Mesendoderm (in vitro differentiated cells): ENCODE data around the gene NPFFR2.

ENCODE experiments used
- DNase-seq: peaks from one replicate; pipeline ENCODE4 v3.0.0; 2013
- H2AK5ac ChIP-seq: 2 replicates; pipeline ENCODE4 v1.6.1; 2013; ENCODE audit warnings: low read length, inconsistent platforms
- H2BK120ac ChIP-seq: 2 replicates; pipeline ENCODE4 v1.6.1; 2013; ENCODE audit warnings: low read depth, mild to moderate bottlenecking, low read length, moderate library complexity, mixed read lengths
- H2BK15ac ChIP-seq: replicated peaks from 2 replicates; pipeline ENCODE4 v1.6.1; 2013; ENCODE audit warnings: low read depth, mild to moderate bottlenecking, moderate library complexity
- H2BK5ac ChIP-seq: 2 replicates; pipeline ENCODE4 v1.6.1; 2013; ENCODE audit warnings: low read length, inconsistent platforms
- H3K18ac ChIP-seq: 2 replicates; pipeline ENCODE4 v1.6.1; 2013; ENCODE audit warnings: mild to moderate bottlenecking, low read length, mixed read lengths
- H3K23ac ChIP-seq: one replicate; pipeline ENCODE4 v1.6.1; 2013; ENCODE audit warnings: low read length
- H3K27ac ChIP-seq: 2 replicates; pipeline ENCODE4 v1.5.1; 2013; ENCODE audit warnings: low read depth, mild to moderate bottlenecking, inconsistent platforms, low read length, moderate library complexity
- H3K27me3 ChIP-seq: 2 replicates; pipeline ENCODE4 v1.6.1; 2013; ENCODE audit warnings: low read length, control low read depth, mild to moderate bottlenecking, inconsistent platforms; ENCODE audit not compliant: insufficient read depth, poor library complexity
- H3K36me3 ChIP-seq: 2 replicates; pipeline ENCODE4 v1.6.1; 2013; ENCODE audit warnings: low read length, inconsistent platforms; ENCODE audit not compliant: control insufficient read depth, insufficient read depth
- H3K4ac ChIP-seq: one replicate; pipeline ENCODE4 v1.6.1; 2013; ENCODE audit warnings: low read depth, mild to moderate bottlenecking, low read length, moderate library complexity
- H3K4me1 ChIP-seq: 2 replicates; pipeline ENCODE4 v1.6.1; 2013; ENCODE audit warnings: low read depth, low read length, inconsistent platforms; ENCODE audit not compliant: control insufficient read depth
- H3K4me2 ChIP-seq: 2 replicates; pipeline ENCODE4 v1.6.1; 2013; ENCODE audit warnings: low read length
- H3K4me3 ChIP-seq: 2 replicates; pipeline ENCODE4 v1.5.1; 2013; ENCODE audit warnings: mild to moderate bottlenecking, low read length
- H3K56ac ChIP-seq: one replicate; pipeline ENCODE4 v1.6.1; 2013; ENCODE audit warnings: low read length
- H3K79me1 ChIP-seq: 2 replicates; pipeline ENCODE4 v1.6.1; 2013; ENCODE audit warnings: low read length, inconsistent platforms
- H3K79me2 ChIP-seq: 2 replicates; pipeline ENCODE4 v1.6.1; 2013; ENCODE audit warnings: mild to moderate bottlenecking, low read length; ENCODE audit not compliant: control insufficient read depth, insufficient read depth
- H3K9ac ChIP-seq: 2 replicates; pipeline ENCODE4 v1.6.1; 2013; ENCODE audit warnings: low read length, inconsistent platforms
- H4K5ac ChIP-seq: one replicate; pipeline ENCODE4 v1.6.1; 2013; ENCODE audit warnings: low read length
- H4K8ac ChIP-seq: one replicate; pipeline ENCODE4 v1.6.1; 2013; ENCODE audit warnings: low read depth, mild to moderate bottlenecking, control low read depth, low read length, moderate library complexity
- WGBS: extraction: QIAGEN DNeasy Blood & Tissue Kit; methylation state at CpG from one replicate; pipeline ENCODE4 v1.1.7; 2013; ENCODE audit warnings: low lambda C conversion rate, missing lambda C conversion rate; ENCODE audit not compliant: insufficient coverage; ENCODE audit errors: extremely low coverage; 5-methylcytosine and 5-hydroxymethylcytosine counted together

Gene NPFFR2

GRCh38 chr4:72179342-72179741, 147.5 kb downstream of the NPFFR2 start:
- Histone ChIP-seq H3K9ac (no peak overlapping the region), H3K23ac (no peak overlapping the region), H3K56ac (no peak overlapping the region), H4K8ac (no peak overlapping the region), H3K27ac (no peak overlapping the region), H4K5ac (no peak overlapping the region), H3K4me1 (no peaks in the 10 kb centered on the region), H3K27me3 (no peaks in the 10 kb centered on the region), H2AK5ac (no peak overlapping the region), H2BK120ac (no peak overlapping the region), H2BK5ac (no peak overlapping the region), H3K18ac (no peak overlapping the region), H3K4me2 (no peak overlapping the region), H3K36me3 (no peaks in the 10 kb centered on the region), H3K79me1 (no peaks in the 10 kb centered on the region), H3K79me2 (no peaks in the 10 kb centered on the region), H2BK15ac (no peak overlapping the region), H3K4me3 (no peak overlapping the region), H3K4ac (no peak overlapping the region)
- WGBS, result no CpG with 5 or more reads among the region's 1 CpG
- no peak for DNase-seq

GRCh38 chr4:72186714-72187113, 154.9 kb downstream of the NPFFR2 start:
- no peak overlapping the region for H2BK5ac ChIP-seq
- H3K36me3 ChIP-seq, result no peaks in the 10 kb centered on the region
- no peak for DNase-seq
- no peak overlapping the region for H3K27ac ChIP-seq
- H3K4me3 ChIP-seq, result no peak overlapping the region
- H3K4ac ChIP-seq, result no peak overlapping the region
- no peaks in the 10 kb centered on the region for H3K79me2 ChIP-seq
- no peak overlapping the region for H3K56ac ChIP-seq
- H3K4me1 ChIP-seq, result no peaks in the 10 kb centered on the region
- H2BK15ac ChIP-seq, result no peak overlapping the region
- no peak overlapping the region for H2BK120ac ChIP-seq
- H2AK5ac ChIP-seq, result no peak overlapping the region
- H3K4me2 ChIP-seq, result no peak overlapping the region
- H3K23ac ChIP-seq, result no peak overlapping the region
- no peaks in the 10 kb centered on the region for H3K79me1 ChIP-seq
- no peak overlapping the region for H3K9ac ChIP-seq
- H4K8ac ChIP-seq, result no peak overlapping the region
- H3K27me3 ChIP-seq, result no peaks in the 10 kb centered on the region
- no peak overlapping the region for H4K5ac ChIP-seq
- no peak overlapping the region for H3K18ac ChIP-seq
- no CpG with 5 or more reads among the region's 1 CpG for WGBS

DNA sequence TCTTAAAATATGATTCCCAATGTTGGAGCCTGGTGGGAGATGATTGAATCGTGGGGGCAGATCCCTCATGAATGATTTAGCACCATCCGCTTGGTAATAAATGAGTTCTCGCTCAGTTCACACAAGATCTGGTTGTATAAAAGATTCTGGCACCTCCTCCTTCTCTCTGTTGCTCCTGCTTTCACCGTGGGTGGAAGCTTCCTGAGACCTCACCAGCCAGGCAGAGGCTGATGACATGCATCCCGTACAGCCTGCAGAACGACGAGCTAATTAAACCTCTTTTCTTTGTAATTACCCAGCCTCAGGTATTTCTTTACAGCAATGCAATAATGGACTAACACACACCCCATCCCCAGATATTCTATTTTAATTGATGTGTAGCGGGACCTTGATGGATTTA, 162.2 kb downstream of the NPFFR2 start:
- Histone ChIP-seq H3K4me1 (no peaks in the 10 kb centered on the region), H3K79me1 (no peaks in the 10 kb centered on the region), H2BK15ac (no peak overlapping the region), H2BK5ac (no peak overlapping the region), H3K4me2 (no peak overlapping the region), H3K18ac (no peak overlapping the region), H3K4ac (no peak overlapping the region), H4K5ac (no peak overlapping the region), H3K9ac (no peak overlapping the region), H4K8ac (no peak overlapping the region), H3K27me3 (no peaks in the 10 kb centered on the region), H3K23ac (no peak overlapping the region), H3K36me3 (no peaks in the 10 kb centered on the region), H3K56ac (no peak overlapping the region), H3K4me3 (no peak overlapping the region), H2BK120ac (no peak overlapping the region), H3K27ac (no peak overlapping the region), H2AK5ac (no peak overlapping the region), H3K79me2 (no peaks in the 10 kb centered on the region)
- WGBS, result no CpG with 5 or more reads among the region's 8 CpGs
- no peak for DNase-seq

GRCh38 chr4:72194453-72194852, 162.7 kb downstream of the NPFFR2 start:
- no peak overlapping the region for H2BK5ac ChIP-seq
- no peak overlapping the region for H2AK5ac ChIP-seq

More at GRCh38 chr4:72194453-72194852, 162.7 kb downstream of the NPFFR2 start:
- H3K9ac ChIP-seq, result no peak overlapping the region
- no peak overlapping the region for H3K18ac ChIP-seq
- no peak overlapping the region for H3K4ac ChIP-seq
- H3K36me3 ChIP-seq, result no peaks in the 10 kb centered on the region
- H2BK120ac ChIP-seq, result no peak overlapping the region
- H3K4me1 ChIP-seq, result no peaks in the 10 kb centered on the region
- WGBS, result no CpG with 5 or more reads among the region's 1 CpG
- H3K56ac ChIP-seq, result no peak overlapping the region
- H3K4me2 ChIP-seq, result no peak overlapping the region
- no peak overlapping the region for H4K5ac ChIP-seq
- H3K27ac ChIP-seq, result no peak overlapping the region
- no peaks in the 10 kb centered on the region for H3K79me1 ChIP-seq
- no peak overlapping the region for H3K4me3 ChIP-seq
- H3K27me3 ChIP-seq, result no peaks in the 10 kb centered on the region
- DNase-seq, result no peak
- no peaks in the 10 kb centered on the region for H3K79me2 ChIP-seq
- no peak overlapping the region for H4K8ac ChIP-seq
- H3K23ac ChIP-seq, result no peak overlapping the region
- no peak overlapping the region for H2BK15ac ChIP-seq
